Panc1 (cell line): ENCODE results near the gene NANS. TPM values are rescaled to one million over a fixed set of nuclear protein-coding genes. Genes with fewer than 3 reads are reported as not detected.
A peak's percentile ranks its signal among the peaks of the same experiment; 100 is the strongest.

Experiments used
- ATAC-seq: fragments of 200-7000 bp; cut with Tn5 transposase; 2 replicates; pipeline ENCODE4 v1.9.1; 2020; ENCODE audit warnings: mild to moderate bottlenecking, moderate library complexity
- BruUV-seq: library from RNA; stranded (reverse); fragments of 400-500 nt; replicated peaks from 2 replicates; lab custom pipeline; 2021; lab: Mats Ljungman, UMichigan
- CTCF ChIA-PET: fragments of 300-600 bp; sonication (Branson Sonifier 250); formaldehyde crosslinking; loops from one replicate; lab custom pipeline; 2022; ENCODE audit warnings: antibody characterized with exemption; lab: Charles Lee
- POLR2A ChIA-PET: fragments of 300-600 bp; sonication (Branson Sonifier 250); formaldehyde crosslinking; loops from one replicate; lab custom pipeline; 2022; ENCODE audit warnings: antibody characterized with exemption; lab: Charles Lee
- DNase-seq: peaks from one replicate; pipeline ENCODE4 v3.0.0-alpha.2; 2010; ENCODE audit warnings: low read depth, low spot score
- H3K27ac ChIP-seq: 2 replicates; pipeline ENCODE4 v1.5.1; 2011; ENCODE audit warnings: mild to moderate bottlenecking, low read length, inconsistent platforms
- H3K27me3 ChIP-seq: fragments of 200-500 bp; sonication (Bioruptor generic); 2 replicates; pipeline ENCODE4 v1.6.0; 2014; ENCODE audit warnings: low read length, inconsistent platforms; ENCODE audit not compliant: control insufficient read depth, insufficient read depth
- H3K36me3 ChIP-seq: fragments of 200-500 bp; sonication (Bioruptor generic); 2 replicates; pipeline ENCODE4 v1.5.1; 2014; ENCODE audit warnings: inconsistent platforms, mild to moderate bottlenecking, low read length, moderate library complexity; ENCODE audit not compliant: control insufficient read depth, insufficient read depth
- H3K4me1 ChIP-seq: 2 replicates; pipeline ENCODE4 v1.5.1; 2011; ENCODE audit warnings: inconsistent platforms, mild to moderate bottlenecking, low read length, moderate library complexity; ENCODE audit not compliant: control insufficient read depth, insufficient read depth
- H3K4me3 ChIP-seq, 2 experiments: 2 replicates each; pipeline ENCODE4 v1.5.1; 2011 to 2012; ENCODE audit warnings: low read depth in 2 of 2, low read length in 2 of 2, mild to moderate bottlenecking in 2 of 2, inconsistent platforms in 1 of 2, moderate library complexity in 1 of 2
- H3K9me3 ChIP-seq: fragments of 200-500 bp; sonication (Bioruptor generic); 2 replicates; pipeline ENCODE4 v1.5.1; 2014; ENCODE audit warnings: low read depth, mild to moderate bottlenecking, inconsistent platforms, low read length, moderate library complexity; ENCODE audit not compliant: control insufficient read depth, insufficient read depth
- CTCF ChIP-seq: fragments of 450-650 bp; IDR thresholded peaks from 2 replicates; pipeline ENCODE4 v1.5.1; 2017; ENCODE audit warnings: mild to moderate bottlenecking
- POLR2AphosphoS5 ChIP-seq: IDR thresholded peaks from 2 replicates; pipeline ENCODE4 v1.6.1; 2012; ENCODE audit warnings: mild to moderate bottlenecking, low read depth, low read length, moderate library complexity
- REST ChIP-seq, 2 experiments: IDR thresholded peaks; 2 replicates each; pipeline ENCODE4 v1.6.1; 2011 to 2012; ENCODE audit warnings: low read depth in 2 of 2, control low read depth in 1 of 2, low read length in 1 of 2, mild to moderate bottlenecking in 1 of 2, moderate library complexity in 1 of 2; ENCODE audit not compliant: insufficient read depth in 1 of 2
- SIN3A ChIP-seq: IDR thresholded peaks from 2 replicates; pipeline ENCODE4 v1.6.1; 2012; ENCODE audit warnings: low read depth, mild to moderate bottlenecking, low read length, moderate library complexity, borderline replicate concordance; ENCODE audit not compliant: insufficient read depth
- TCF7L2 ChIP-seq: IDR thresholded peaks from 2 replicates; pipeline ENCODE4 v1.6.1; 2011; ENCODE audit warnings: mild to moderate bottlenecking, low read depth, low read length, inconsistent platforms
- in situ Hi-C: cut with HindIII; loops from 2 replicates; pipeline ENCODE4 v1.10.0; 2016; ENCODE audit warnings: low sequenced_read_pairs, low pct_unique_long_range_greater_than_20kb
- intact Hi-C: fragments of 100-400 bp; cut with micrococcal nuclease; formaldehyde crosslinking; loops from one replicate; pipeline ENCODE4 v1.10.0; 2022; ENCODE audit not compliant: unreplicated experiment
- total RNA-seq: library from RNA; stranded (reverse); gene quantifications from one replicate; pipeline ENCODE4 v1.2.1, GENCODE V29; 2021; ENCODE audit not compliant: unreplicated experiment

Gene NANS
- total RNA-seq, 1 experiment from 2014 or later = 41.0 TPM

GRCh38 chr9:98094316-98094715 is 37.8 kb downstream of the NANS start:
- no peak overlapping the region for H3K4me3 ChIP-seq
- no peak for ATAC-seq
- POLR2A ChIA-PET = no interaction called here
- H3K4me1 ChIP-seq = no peaks in the 10 kb centered on the region
- H3K27me3 ChIP-seq = no peaks in the 10 kb centered on the region
- in situ Hi-C loops (no loop called here), intact Hi-C loops (no loop called here)
- CTCF ChIA-PET = no interaction called here
- DNase-seq = no peak
- no peaks in the 10 kb centered on the region for H3K36me3 ChIP-seq
- no peak for TF ChIP-seq REST (IDR thresholded peaks at IDR 0.05; ENCODE audit: insufficient read depth in 1 of 2, low read depth in 2 of 2, low read length in 1 of 2)
- TF ChIP-seq SIN3A = no peak
- no peak for TF ChIP-seq POLR2AphosphoS5
- no peak for TF ChIP-seq TCF7L2
- no peak for TF ChIP-seq CTCF
- no peak overlapping the region for H3K27ac ChIP-seq
- H3K9me3 ChIP-seq = no peaks in the 10 kb centered on the region
- no TSS peak for BruUV-seq

- BruUV-seq = no TSS peak
- 0 out of 2 replicates have a peak, but pooled peaks have one; percentile 17 for ATAC-seq
- no peaks in the 10 kb centered on the region for H3K27me3 ChIP-seq
- in situ Hi-C loops = no loop called here
- no peaks in the 10 kb centered on the region for H3K9me3 ChIP-seq
- DNase-seq = no peak
- TF ChIP-seq TCF7L2 (no peak), CTCF (no peak), SIN3A (no peak), POLR2AphosphoS5 (no peak), REST (IDR thresholded peaks at IDR 0.05; ENCODE audit: insufficient read depth in 1 of 2, low read depth in 2 of 2, low read length in 1 of 2) (no peak)
- no peaks in the 10 kb centered on the region for H3K36me3 ChIP-seq
- no peaks in the 10 kb centered on the region for H3K4me1 ChIP-seq
- ChIA-PET CTCF (no interaction called here), POLR2A (no interaction called here)
- intact Hi-C loops = no loop called here
- H3K4me3 ChIP-seq = no peak overlapping the region
- no peak overlapping the region for H3K27ac ChIP-seq
These were observed 38.3 kb downstream of the NANS start for GRCh38 chr9:98094851-98095250.
